HG03139 (cell line): ENCODE results near the gene HDAC11.

Experiments
- ATAC-seq: cut with Tn5 transposase; IDR thresholded peaks from one replicate; pipeline ENCODE4 v1.9.1; 2021; ENCODE audit not compliant: unreplicated experiment

The HDAC11 gene

GRCh38 chr3:13539671-13540070 is 59.6 kb downstream of the HDAC11 start:
- no peak for ATAC-seq

GRCh38 chr3:13540297-13540995 is 60.3 kb downstream of the HDAC11 start:
- ATAC-seq, result no peak

GRCh38 chr3:13541691-13542090 is 61.6 kb downstream of the HDAC11 start:
- ATAC-seq, result no peak

- no peak for ATAC-seq
These were observed 62.0 kb downstream of the HDAC11 start for GRCh38 chr3:13542142-13542541.

GRCh38 chr3:13543253-13543652 is 63.1 kb downstream of the HDAC11 start:
- no peak for ATAC-seq

- ATAC-seq, result no peak
These were observed 64.3 kb downstream of the HDAC11 start for GRCh38 chr3:13544293-13544831.

GRCh38 chr3:13544951-13545651 is 65.0 kb downstream of the HDAC11 start:
- ATAC-seq, result no peak

GRCh38 chr3:13545952-13546454 is 65.9 kb downstream of the HDAC11 start:
- no peak for ATAC-seq

- ATAC-seq, result no peak
These were observed 66.6 kb downstream of the HDAC11 start for GRCh38 chr3:13546667-13547171.

GRCh38 chr3:13547591-13548371 is 67.7 kb downstream of the HDAC11 start:
- ATAC-seq, result no peak

GRCh38 chr3:13548696-13549622 is 68.9 kb downstream of the HDAC11 start, which contains the start of gene FBLN2:
Gene FBLN2, plus strand, starts transcription at chr3:13549125. Its CDS starts 21,231 bp downstream, at chr3:13570356.
- no peak for ATAC-seq

- no peak for ATAC-seq
These were observed 69.7 kb downstream of the HDAC11 start for GRCh38 chr3:13549623-13550422.

- no peak for ATAC-seq
These were observed 70.3 kb downstream of the HDAC11 start for GRCh38 chr3:13550423-13550690.

GRCh38 chr3:13550791-13551360 is 70.8 kb downstream of the HDAC11 start:
- no peak for ATAC-seq

- no peak for ATAC-seq
These were observed 72.9 kb downstream of the HDAC11 start for GRCh38 chr3:13552857-13553652.

- ATAC-seq, result no peak
These were observed 73.6 kb downstream of the HDAC11 start for GRCh38 chr3:13553686-13554085.

- ATAC-seq, result no peak
These were observed 75.6 kb downstream of the HDAC11 start for GRCh38 chr3:13555753-13556152.
